ENCODE measurements around the gene LPO.

Gene LPO

GRCh38 chr17:58231641-58232040 is 6.7 kb upstream of the LPO start:
- Histone ChIP-seq H3K9ac (ENCODE audit: low read length) (no peak overlapping the region), H3K36me3 (ENCODE audit: insufficient read depth, low read length) (no peaks in the 10 kb centered on the region), H3K27me3 (ENCODE audit: control insufficient read depth in 1 of 2, insufficient read depth in 2 of 2, low read length in 2 of 2) (peaks cover 0 to 7% of the 10 kb centered on the region in 2 donors)

GRCh38 chr17:58232707-58233156 is 5.7 kb upstream of the LPO start:
- H3K9me3 ChIP-seq (ENCODE audit: low read length) = no peaks in the 10 kb centered on the region
- H3K4me1 ChIP-seq (ENCODE audit: insufficient read depth, low read length) = no peaks in the 10 kb centered on the region
- no peak overlapping the region for H3K27ac ChIP-seq (ENCODE audit: low read depth, low read length)
- no peak overlapping the region for H3K4me3 ChIP-seq (ENCODE audit: low read depth in 1 of 2, low read length in 2 of 2)
- no peaks in the 10 kb centered on the region for H3K36me3 ChIP-seq (ENCODE audit: insufficient read depth, low read length)
- H3K9ac ChIP-seq (ENCODE audit: low read length) = no peak overlapping the region
- H3K27me3 ChIP-seq (ENCODE audit: control insufficient read depth in 1 of 2, insufficient read depth in 2 of 2, low read length in 2 of 2) = peaks cover 0 to 7% of the 10 kb centered on the region in 2 donors

More at GRCh38 chr17:58231641-58232040, 6.7 kb upstream of the LPO start:
- Histone ChIP-seq H3K9me3 (ENCODE audit: low read length) (no peaks in the 10 kb centered on the region), H3K4me3 (ENCODE audit: low read depth in 1 of 2, low read length in 2 of 2) (no peak overlapping the region), H3K4me1 (ENCODE audit: insufficient read depth, low read length) (no peaks in the 10 kb centered on the region), H3K27ac (ENCODE audit: low read depth, low read length) (no peak overlapping the region)

GRCh38 chr17:58233543-58233942 is 4.8 kb upstream of the LPO start:
- Histone ChIP-seq H3K27me3 (ENCODE audit: control insufficient read depth in 1 of 2, insufficient read depth in 2 of 2, low read length in 2 of 2) (peaks cover 0 to 7% of the 10 kb centered on the region in 2 donors), H3K4me3 (ENCODE audit: low read depth in 1 of 2, low read length in 2 of 2) (no peak overlapping the region), H3K9me3 (ENCODE audit: low read length) (no peaks in the 10 kb centered on the region), H3K27ac (ENCODE audit: low read depth, low read length) (no peak overlapping the region), H3K4me1 (ENCODE audit: insufficient read depth, low read length) (no peaks in the 10 kb centered on the region), H3K9ac (ENCODE audit: low read length) (no peak overlapping the region), H3K36me3 (ENCODE audit: insufficient read depth, low read length) (no peaks in the 10 kb centered on the region)

- H3K27me3 ChIP-seq (ENCODE audit: control insufficient read depth in 1 of 2, insufficient read depth in 2 of 2, low read length in 2 of 2) = peaks cover 0 to 7% of the 10 kb centered on the region in 2 donors
- no peak overlapping the region for H3K4me3 ChIP-seq (ENCODE audit: low read depth in 1 of 2, low read length in 2 of 2)
- H3K9ac ChIP-seq (ENCODE audit: low read length) = no peak overlapping the region
- H3K36me3 ChIP-seq (ENCODE audit: insufficient read depth, low read length) = no peaks in the 10 kb centered on the region
- H3K27ac ChIP-seq (ENCODE audit: low read depth, low read length) = no peak overlapping the region
- H3K9me3 ChIP-seq (ENCODE audit: low read length) = no peaks in the 10 kb centered on the region
- no peaks in the 10 kb centered on the region for H3K4me1 ChIP-seq (ENCODE audit: insufficient read depth, low read length)
Observed at GRCh38 chr17:58234512-58234911, 3.9 kb upstream of the LPO start.

GRCh38 chr17:58235821-58236220 is 2.6 kb upstream of the LPO start:
- H3K36me3 ChIP-seq (ENCODE audit: insufficient read depth, low read length) = no peaks in the 10 kb centered on the region
- no peaks in the 10 kb centered on the region for H3K9me3 ChIP-seq (ENCODE audit: low read length)
- peaks cover 0 to 7% of the 10 kb centered on the region in 2 donors for H3K27me3 ChIP-seq (ENCODE audit: control insufficient read depth in 1 of 2, insufficient read depth in 2 of 2, low read length in 2 of 2)
- no peak overlapping the region for H3K9ac ChIP-seq (ENCODE audit: low read length)
- H3K27ac ChIP-seq (ENCODE audit: low read depth, low read length) = no peak overlapping the region
- H3K4me1 ChIP-seq (ENCODE audit: insufficient read depth, low read length) = no peaks in the 10 kb centered on the region
- H3K4me3 ChIP-seq (ENCODE audit: low read depth in 1 of 2, low read length in 2 of 2) = no peak overlapping the region

GRCh38 chr17:58236394-58236793 is 2.0 kb upstream of the LPO start:
- H3K27ac ChIP-seq (ENCODE audit: low read depth, low read length) = no peak overlapping the region
- H3K9me3 ChIP-seq (ENCODE audit: low read length) = no peaks in the 10 kb centered on the region
- H3K9ac ChIP-seq (ENCODE audit: low read length) = no peak overlapping the region
- H3K27me3 ChIP-seq (ENCODE audit: control insufficient read depth in 1 of 2, insufficient read depth in 2 of 2, low read length in 2 of 2) = peaks cover 0 to 8% of the 10 kb centered on the region in 2 donors
- H3K4me1 ChIP-seq (ENCODE audit: insufficient read depth, low read length) = no peaks in the 10 kb centered on the region
- H3K4me3 ChIP-seq (ENCODE audit: low read depth in 1 of 2, low read length in 2 of 2) = no peak overlapping the region
- no peaks in the 10 kb centered on the region for H3K36me3 ChIP-seq (ENCODE audit: insufficient read depth, low read length)

GRCh38 chr17:58239987-58240386 is 1.6 kb downstream of the LPO start:
- Histone ChIP-seq H3K4me3 (ENCODE audit: low read depth in 1 of 2, low read length in 2 of 2) (no peak overlapping the region), H3K27me3 (ENCODE audit: control insufficient read depth in 1 of 2, insufficient read depth in 2 of 2, low read length in 2 of 2) (peaks cover 5 to 14% of the 10 kb centered on the region in 2 donors), H3K9me3 (ENCODE audit: low read length) (no peaks in the 10 kb centered on the region)

GRCh38 chr17:58242171-58242784 is 3.9 kb downstream of the LPO start:
- no peaks in the 10 kb centered on the region for H3K4me1 ChIP-seq (ENCODE audit: insufficient read depth, low read length)
- no peak overlapping the region for H3K4me3 ChIP-seq (ENCODE audit: low read depth in 1 of 2, low read length in 2 of 2)
- no peaks in the 10 kb centered on the region for H3K36me3 ChIP-seq (ENCODE audit: insufficient read depth, low read length)
- no peaks in the 10 kb centered on the region for H3K9me3 ChIP-seq (ENCODE audit: low read length)
- H3K27ac ChIP-seq (ENCODE audit: low read depth, low read length) = no peak overlapping the region
- H3K27me3 ChIP-seq (ENCODE audit: control insufficient read depth in 1 of 2, insufficient read depth in 2 of 2, low read length in 2 of 2) = peaks cover 5 to 6% of the 10 kb centered on the region in 2 donors
- H3K9ac ChIP-seq (ENCODE audit: low read length) = no peak overlapping the region

More at GRCh38 chr17:58239987-58240386, 1.6 kb downstream of the LPO start:
- no peak overlapping the region for H3K9ac ChIP-seq (ENCODE audit: low read length)
- no peak overlapping the region for H3K27ac ChIP-seq (ENCODE audit: low read depth, low read length)
- no peaks in the 10 kb centered on the region for H3K4me1 ChIP-seq (ENCODE audit: insufficient read depth, low read length)
- no peaks in the 10 kb centered on the region for H3K36me3 ChIP-seq (ENCODE audit: insufficient read depth, low read length)

GRCh38 chr17:58244963-58245362 is 6.6 kb downstream of the LPO start:
- no peaks in the 10 kb centered on the region for H3K36me3 ChIP-seq (ENCODE audit: insufficient read depth, low read length)
- no peaks in the 10 kb centered on the region for H3K4me1 ChIP-seq (ENCODE audit: insufficient read depth, low read length)
- no peak overlapping the region for H3K9ac ChIP-seq (ENCODE audit: low read length)
- no peak overlapping the region for H3K4me3 ChIP-seq (ENCODE audit: low read depth in 1 of 2, low read length in 2 of 2)
- no peak overlapping the region for H3K27ac ChIP-seq (ENCODE audit: low read depth, low read length)
- peaks cover 5 to 17% of the 10 kb centered on the region in 2 donors for H3K27me3 ChIP-seq (ENCODE audit: control insufficient read depth in 1 of 2, insufficient read depth in 2 of 2, low read length in 2 of 2)
- no peaks in the 10 kb centered on the region for H3K9me3 ChIP-seq (ENCODE audit: low read length)

- Histone ChIP-seq H3K9ac (ENCODE audit: low read length) (no peak overlapping the region), H3K36me3 (ENCODE audit: insufficient read depth, low read length) (no peaks in the 10 kb centered on the region), H3K4me3 (ENCODE audit: low read depth in 1 of 2, low read length in 2 of 2) (no peak overlapping the region), H3K4me1 (ENCODE audit: insufficient read depth, low read length) (no peaks in the 10 kb centered on the region), H3K9me3 (ENCODE audit: low read length) (no peaks in the 10 kb centered on the region), H3K27ac (ENCODE audit: low read depth, low read length) (no peak overlapping the region), H3K27me3 (ENCODE audit: control insufficient read depth in 1 of 2, insufficient read depth in 2 of 2, low read length in 2 of 2) (peaks cover 5 to 23% of the 10 kb centered on the region in 2 donors)
Observed at GRCh38 chr17:58245428-58246103, 7.2 kb downstream of the LPO start.

GRCh38 chr17:58246104-58246740 is 7.8 kb downstream of the LPO start:
- no peaks in the 10 kb centered on the region for H3K36me3 ChIP-seq (ENCODE audit: insufficient read depth, low read length)
- peaks cover 5 to 24% of the 10 kb centered on the region in 2 donors for H3K27me3 ChIP-seq (ENCODE audit: control insufficient read depth in 1 of 2, insufficient read depth in 2 of 2, low read length in 2 of 2)
- H3K9ac ChIP-seq (ENCODE audit: low read length) = no peak overlapping the region
- H3K4me3 ChIP-seq (ENCODE audit: low read depth in 1 of 2, low read length in 2 of 2) = no peak overlapping the region
- no peaks in the 10 kb centered on the region for H3K9me3 ChIP-seq (ENCODE audit: low read length)
- no peak overlapping the region for H3K27ac ChIP-seq (ENCODE audit: low read depth, low read length)
- no peaks in the 10 kb centered on the region for H3K4me1 ChIP-seq (ENCODE audit: insufficient read depth, low read length)

Data from muscle layer of colon (tissue), 2 donors.